ENCODE results near the gene ST8SIA4.
"Not testable (repeated sequence)": the region's sequence is repeated elsewhere in the genome, so short reads cannot be mapped to it uniquely, and the experiment has no call there.

ST8SIA4 gene

DNA sequence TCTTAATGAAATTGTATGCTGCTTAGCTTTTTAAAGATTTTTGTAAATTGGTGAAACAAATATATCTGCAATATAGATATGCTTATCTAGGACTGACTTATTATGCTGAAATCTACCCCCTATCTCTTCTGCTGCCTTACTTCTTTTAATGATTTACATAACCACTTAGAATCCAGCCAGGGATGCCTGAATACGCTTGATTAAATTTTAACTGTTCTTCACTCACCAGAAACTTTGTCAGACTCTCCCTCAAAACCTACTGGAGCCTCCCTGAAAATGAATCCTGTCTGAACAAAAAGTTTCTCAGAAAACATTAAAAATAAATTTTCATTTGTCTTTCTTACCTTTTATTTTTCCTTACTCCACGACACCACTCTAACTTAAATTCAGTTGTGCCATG lies 111.7 kb downstream of the ST8SIA4 start:
- no peak for DNase-seq
- in situ Hi-C loops (cut with MboI; ENCODE audit: low pct_unique_long_range_greater_than_20kb, low sequenced_read_pairs): no loop called here

- no peak for DNase-seq
- in situ Hi-C loops (cut with MboI; ENCODE audit: low pct_unique_long_range_greater_than_20kb, low sequenced_read_pairs): no loop called here
Observed at GRCh38 chr5:100790951-100791350, 112.1 kb downstream of the ST8SIA4 start.

DNA sequence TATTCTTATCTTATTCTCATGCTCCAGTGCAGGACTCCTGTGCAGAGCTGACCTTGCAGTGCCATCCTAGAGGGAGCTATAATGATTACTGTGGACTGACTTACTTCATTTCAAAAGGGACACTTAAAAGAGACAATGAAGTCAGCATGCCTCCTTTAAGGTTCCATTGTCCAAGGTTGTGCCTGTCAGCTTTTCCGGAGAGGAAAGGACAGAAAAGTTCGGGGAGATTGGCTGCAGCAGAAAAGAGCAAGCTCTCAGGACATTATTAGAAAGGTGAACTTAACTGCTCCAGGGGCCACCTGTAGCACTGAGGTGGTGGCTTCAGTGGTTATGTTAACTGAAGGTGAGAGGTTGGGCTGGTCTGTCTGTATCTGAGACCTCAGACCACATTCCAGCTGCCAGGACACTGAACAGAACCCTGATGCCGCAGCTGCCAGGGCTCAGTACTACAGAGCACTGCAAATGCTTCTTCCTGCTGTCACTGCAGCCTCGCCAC lies 112.9 kb downstream of the ST8SIA4 start:
- in situ Hi-C loops (cut with MboI; ENCODE audit: low pct_unique_long_range_greater_than_20kb, low sequenced_read_pairs): no loop called here
- no peak for DNase-seq

GRCh38 chr5:100789694-100790093 lies 113.4 kb downstream of the ST8SIA4 start:
- no peak for DNase-seq
- in situ Hi-C loops (cut with MboI; ENCODE audit: low pct_unique_long_range_greater_than_20kb, low sequenced_read_pairs): no loop called here

GRCh38 chr5:100788417-100788816 lies 114.7 kb downstream of the ST8SIA4 start:
- no peak for DNase-seq
- in situ Hi-C loops (cut with MboI; ENCODE audit: low pct_unique_long_range_greater_than_20kb, low sequenced_read_pairs): no loop called here

- no peak for DNase-seq
- in situ Hi-C loops (cut with MboI; ENCODE audit: low pct_unique_long_range_greater_than_20kb, low sequenced_read_pairs): no loop called here
Observed at GRCh38 chr5:100787648-100788047, 115.4 kb downstream of the ST8SIA4 start.

GRCh38 chr5:100785536-100785935 lies 117.5 kb downstream of the ST8SIA4 start:
- in situ Hi-C loops (cut with MboI; ENCODE audit: low pct_unique_long_range_greater_than_20kb, low sequenced_read_pairs); DNase-seq: not testable (repeated sequence)

GRCh38 chr5:100780376-100780870 lies 122.7 kb downstream of the ST8SIA4 start:
- DNase-seq: peak; percentile 54
- in situ Hi-C loops (cut with MboI; ENCODE audit: low pct_unique_long_range_greater_than_20kb, low sequenced_read_pairs): no loop called here

GRCh38 chr5:100779669-100780375 lies 123.3 kb downstream of the ST8SIA4 start:
- DNase-seq: no peak
- in situ Hi-C loops (cut with MboI; ENCODE audit: low pct_unique_long_range_greater_than_20kb, low sequenced_read_pairs): no loop called here

DNA sequence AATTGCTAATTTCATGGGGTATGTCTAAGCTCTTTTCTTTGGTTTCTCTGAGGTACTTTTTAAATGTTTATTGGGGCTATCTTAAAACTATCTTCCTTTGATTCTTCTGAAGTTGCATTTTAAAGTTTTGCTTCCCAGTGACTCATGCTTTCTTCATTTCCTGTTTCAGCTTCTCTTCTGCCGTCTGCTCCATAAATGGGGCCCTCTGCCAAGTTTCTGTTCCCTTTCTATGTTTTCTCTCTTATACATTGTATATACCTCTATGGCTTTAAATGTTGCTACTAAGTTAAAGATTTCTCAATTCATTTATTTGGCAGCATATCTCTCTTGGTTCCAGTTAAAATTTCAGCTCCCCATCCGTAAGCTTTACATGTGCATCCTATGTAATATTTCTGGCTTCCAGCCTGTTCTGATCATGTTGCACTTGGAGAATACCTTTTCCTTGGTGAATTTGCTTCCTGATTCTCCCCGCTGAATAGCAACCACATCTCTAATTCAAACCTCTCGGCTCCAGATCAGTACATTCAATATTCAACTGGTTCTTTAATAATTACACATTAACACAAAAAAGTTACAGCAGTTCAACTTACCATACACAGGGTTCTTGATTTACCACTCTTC lies 125.3 kb downstream of the ST8SIA4 start:
- in situ Hi-C loops (cut with MboI; ENCODE audit: low pct_unique_long_range_greater_than_20kb, low sequenced_read_pairs): no loop called here

GRCh38 chr5:100775533-100775855 lies 127.6 kb downstream of the ST8SIA4 start:
- no peak for DNase-seq
- in situ Hi-C loops (cut with MboI; ENCODE audit: low pct_unique_long_range_greater_than_20kb, low sequenced_read_pairs): no loop called here

More for the DNA sequence above, 125.3 kb downstream of the ST8SIA4 start:
- peak; percentile 81 for DNase-seq

GRCh38 chr5:100772548-100772947 lies 130.5 kb downstream of the ST8SIA4 start:
- DNase-seq: no peak
- in situ Hi-C loops (cut with MboI; ENCODE audit: low pct_unique_long_range_greater_than_20kb, low sequenced_read_pairs): no loop called here

DNA sequence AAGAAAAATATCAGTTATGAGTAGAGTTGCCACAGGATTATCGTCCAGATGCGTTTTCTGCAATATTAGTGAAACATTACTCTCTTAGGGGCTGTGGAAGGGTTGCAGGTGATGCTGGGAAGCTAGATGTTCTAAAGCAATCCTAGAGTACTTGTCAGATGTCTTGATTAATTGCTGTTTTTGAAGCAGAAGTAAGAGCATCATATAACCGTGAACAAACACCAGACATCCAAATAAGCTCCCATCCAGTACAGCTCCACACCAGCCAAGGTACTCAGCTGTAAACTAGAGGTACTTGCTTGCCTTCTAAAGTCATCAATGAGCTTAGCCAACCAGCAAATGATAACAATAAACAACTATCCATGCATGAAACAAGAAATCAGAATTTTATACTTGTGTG lies 131.1 kb downstream of the ST8SIA4 start:
- DNase-seq: no peak
- in situ Hi-C loops (cut with MboI; ENCODE audit: low pct_unique_long_range_greater_than_20kb, low sequenced_read_pairs): no loop called here

- DNase-seq: no peak
- in situ Hi-C loops (cut with MboI; ENCODE audit: low pct_unique_long_range_greater_than_20kb, low sequenced_read_pairs): no loop called here
Observed at GRCh38 chr5:100771181-100771580, 131.9 kb downstream of the ST8SIA4 start.

GRCh38 chr5:100768221-100768620 lies 134.9 kb downstream of the ST8SIA4 start:
- in situ Hi-C loops (cut with MboI; ENCODE audit: low pct_unique_long_range_greater_than_20kb, low sequenced_read_pairs): no loop called here
- no peak for DNase-seq

DNA sequence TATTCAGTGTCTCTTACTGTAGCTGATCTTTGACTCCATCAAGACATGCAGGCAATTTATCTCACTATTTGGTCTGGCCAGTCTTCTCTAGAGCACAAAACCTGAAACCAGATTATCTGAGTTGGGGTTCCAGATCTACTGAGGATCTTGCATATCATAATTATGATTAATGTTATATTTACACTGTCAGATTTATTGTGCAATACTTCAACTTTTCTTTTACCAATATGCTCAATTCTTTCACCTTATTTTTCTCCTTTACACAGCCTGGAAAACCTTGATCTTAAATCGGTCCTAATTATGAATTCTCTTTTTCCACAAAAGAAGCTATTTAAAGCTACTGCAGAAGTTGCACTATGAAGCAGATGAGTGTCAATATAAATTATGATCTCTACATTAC lies 140.1 kb downstream of the ST8SIA4 start:
- in situ Hi-C loops (cut with MboI; ENCODE audit: low pct_unique_long_range_greater_than_20kb, low sequenced_read_pairs): no loop called here
- DNase-seq: no peak

- no peak for DNase-seq
- in situ Hi-C loops (cut with MboI; ENCODE audit: low pct_unique_long_range_greater_than_20kb, low sequenced_read_pairs): no loop called here
Observed at GRCh38 chr5:100762108-100762507, 141.0 kb downstream of the ST8SIA4 start.

GRCh38 chr5:100761192-100761591 lies 141.9 kb downstream of the ST8SIA4 start:
- no peak for DNase-seq
- in situ Hi-C loops (cut with MboI; ENCODE audit: low pct_unique_long_range_greater_than_20kb, low sequenced_read_pairs): no loop called here

- in situ Hi-C loops (cut with MboI; ENCODE audit: low pct_unique_long_range_greater_than_20kb, low sequenced_read_pairs): no loop called here
- no peak for DNase-seq
Observed at GRCh38 chr5:100760688-100761087, 142.4 kb downstream of the ST8SIA4 start.

DNA sequence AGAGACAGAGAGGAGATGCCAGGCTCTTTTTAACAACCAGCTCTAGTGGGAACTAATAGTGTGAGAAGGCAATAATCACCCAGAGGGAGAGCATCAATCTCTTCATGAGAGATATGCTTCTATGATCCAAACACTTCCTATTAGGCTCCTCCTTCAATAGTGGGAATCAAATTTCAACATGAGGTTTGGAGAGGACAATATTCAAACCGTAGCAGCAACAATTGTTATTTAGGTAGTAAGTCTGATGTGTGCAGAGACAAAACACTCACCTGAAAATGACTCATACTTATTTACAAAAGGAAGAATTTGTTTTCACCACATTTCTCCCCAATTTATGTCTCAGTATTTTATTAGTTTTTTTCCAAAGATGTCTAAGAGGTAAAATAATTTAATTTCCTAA lies 144.3 kb downstream of the ST8SIA4 start:
- in situ Hi-C loops (cut with MboI; ENCODE audit: low pct_unique_long_range_greater_than_20kb, low sequenced_read_pairs): no loop called here
- no peak for DNase-seq

DNA sequence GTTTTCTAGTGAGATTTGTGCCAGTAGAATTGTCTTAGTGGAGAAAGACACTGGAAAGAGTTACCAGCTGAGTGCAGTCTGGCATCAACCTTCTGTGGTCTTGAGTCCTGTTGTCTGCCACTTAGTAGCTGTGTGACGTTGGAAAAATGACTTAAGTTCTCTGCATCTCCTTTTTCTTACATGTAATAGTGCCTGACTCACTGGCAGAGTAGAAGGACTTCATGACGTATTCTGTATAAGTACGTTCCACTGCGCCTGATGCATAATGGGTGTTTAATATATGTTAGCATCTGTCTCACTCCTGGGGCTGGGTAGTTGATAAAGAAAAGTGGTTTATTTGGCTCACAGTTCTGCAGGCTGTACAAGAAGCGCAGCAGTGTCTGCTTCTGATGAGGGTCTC lies 144.8 kb downstream of the ST8SIA4 start:
- no peak for DNase-seq
- in situ Hi-C loops (cut with MboI; ENCODE audit: low pct_unique_long_range_greater_than_20kb, low sequenced_read_pairs): no loop called here

Data from KBM-7 (cell line).